GM21515 (cell line): ENCODE data around the gene MRPL16.
"Not testable (repeated sequence)": the region's sequence is repeated elsewhere in the genome, so short reads cannot be mapped to it uniquely, and the experiment has no call there.

Experiments used
- ATAC-seq: cut with Tn5 transposase; IDR thresholded peaks from one replicate; pipeline ENCODE4 v1.9.1; 2021; ENCODE audit not compliant: unreplicated experiment

The MRPL16 gene

GRCh38 chr11:59813364-59813763, 2.8 kb upstream of the MRPL16 start:
- no peak for ATAC-seq

DNA sequence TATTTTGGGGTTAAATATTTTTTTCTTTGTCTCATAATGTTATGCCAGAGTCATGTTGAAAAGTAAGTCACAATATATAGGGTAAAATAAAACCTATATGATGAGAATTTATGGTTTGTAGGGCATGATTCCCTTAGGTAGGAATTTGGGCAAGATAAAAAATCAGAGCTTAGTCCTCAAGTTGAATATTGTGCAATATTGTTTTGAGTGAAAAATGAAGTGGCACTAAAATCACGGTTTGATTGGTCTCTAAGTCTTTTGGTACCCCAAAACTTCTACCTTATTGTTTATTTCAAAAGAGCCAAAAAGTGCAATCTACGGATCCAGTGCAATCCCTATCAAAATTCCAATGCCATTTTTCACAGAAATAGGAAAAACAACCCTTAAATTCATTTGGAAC, 1.6 kb upstream of the MRPL16 start:
- ATAC-seq = no peak

DNA sequence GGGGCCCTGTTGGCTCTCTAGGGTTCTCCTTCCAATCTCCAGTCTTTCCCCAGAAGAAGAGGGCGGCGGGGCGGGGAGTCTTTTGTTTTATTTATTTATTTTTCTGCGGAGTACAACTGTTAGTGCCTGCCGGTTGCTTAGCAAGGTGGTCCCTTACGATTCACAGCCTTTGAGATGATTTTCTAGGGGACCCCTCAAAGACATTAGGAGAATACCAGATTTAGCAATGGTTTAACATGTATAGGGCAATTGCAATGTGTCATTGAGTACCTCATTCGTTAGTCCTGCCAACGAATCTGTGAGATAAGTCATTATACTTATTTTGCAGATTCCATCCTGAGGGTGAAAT, 307 bp upstream of the MRPL16 start:
- ATAC-seq = no peak

- no peak for ATAC-seq
Measured at GRCh38 chr11:59807047-59807610, 3.4 kb downstream of the MRPL16 start.

GRCh38 chr11:59804061-59804460, 6.5 kb downstream of the MRPL16 start:
- ATAC-seq = no peak

GRCh38 chr11:59802639-59803176, 7.9 kb downstream of the MRPL16 start:
- no peak for ATAC-seq

- ATAC-seq = no peak
Measured at GRCh38 chr11:59801981-59802638, 8.5 kb downstream of the MRPL16 start.

- ATAC-seq = no peak
Measured at GRCh38 chr11:59801160-59801706, 9.3 kb downstream of the MRPL16 start.

- ATAC-seq = no peak
Measured at GRCh38 chr11:59800390-59801025, 10.1 kb downstream of the MRPL16 start.

- ATAC-seq = no peak
Measured at GRCh38 chr11:59794417-59794816, 16.2 kb downstream of the MRPL16 start.

DNA sequence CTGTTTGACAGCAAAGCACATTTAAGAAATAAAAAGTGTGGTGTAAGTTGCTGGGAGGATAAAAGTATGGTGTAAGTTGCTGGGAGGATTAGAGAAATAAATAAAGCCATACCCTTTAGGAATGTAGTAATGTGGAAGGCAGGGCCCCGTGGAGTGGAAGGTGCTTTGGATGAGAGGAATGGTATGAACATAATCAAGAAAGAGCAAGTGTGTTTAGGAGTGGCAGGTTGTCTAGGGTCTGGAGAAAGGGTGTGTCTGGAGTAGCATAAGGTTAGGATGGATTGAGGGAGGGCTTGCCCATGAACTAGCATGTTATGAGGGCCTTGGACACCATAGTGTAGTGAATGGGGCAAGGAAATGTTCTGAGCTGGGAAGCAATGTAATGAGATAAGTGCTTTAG, 18.1 kb downstream of the MRPL16 start:
- ATAC-seq = no peak

DNA sequence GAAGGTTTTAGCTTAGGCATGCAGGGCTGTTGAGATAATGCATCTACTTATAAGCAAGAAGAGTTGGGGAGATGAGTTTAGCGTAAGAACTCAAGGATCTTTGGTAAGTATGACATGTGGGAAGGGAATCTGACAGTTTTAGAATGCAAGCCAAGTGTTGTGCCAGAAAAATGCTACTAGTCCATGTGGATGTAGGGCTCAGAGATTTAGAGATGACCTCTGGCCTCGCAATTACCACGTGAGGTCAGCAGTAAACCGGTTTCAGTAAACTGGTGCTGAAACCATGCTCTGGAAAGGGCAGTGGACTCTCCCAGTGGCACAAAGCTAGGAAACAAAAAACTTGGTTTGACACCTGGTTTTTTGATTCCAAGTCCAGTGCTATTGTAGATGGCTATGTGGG, 18.9 kb downstream of the MRPL16 start:
- ATAC-seq = no peak

- no peak for ATAC-seq
Measured at GRCh38 chr11:59787816-59788215, 22.8 kb downstream of the MRPL16 start.

GRCh38 chr11:59787255-59787588, 23.4 kb downstream of the MRPL16 start:
- ATAC-seq = no peak

DNA sequence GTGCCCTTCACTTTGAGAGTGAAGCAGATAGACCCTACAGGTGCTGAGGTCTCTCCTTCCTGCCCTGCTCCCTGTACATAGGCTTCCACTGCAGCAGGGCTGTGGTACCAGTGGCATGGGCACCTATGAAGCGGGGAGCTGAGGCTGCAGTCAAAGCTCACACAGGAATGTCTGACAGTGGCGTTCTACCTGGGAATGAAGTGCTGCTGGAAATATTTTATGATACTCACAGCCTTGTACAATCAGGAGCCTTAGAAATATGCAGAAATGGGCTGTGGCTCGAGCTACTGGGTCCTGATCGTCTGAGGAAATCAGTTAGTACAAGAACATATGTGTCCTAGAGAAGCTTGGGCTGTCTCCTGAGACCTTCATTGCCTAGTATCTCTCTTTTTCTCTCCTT, 24.8 kb downstream of the MRPL16 start:
- no peak for ATAC-seq

- not testable (repeated sequence) for ATAC-seq
Measured at GRCh38 chr11:59784441-59784840, 26.1 kb downstream of the MRPL16 start.

DNA sequence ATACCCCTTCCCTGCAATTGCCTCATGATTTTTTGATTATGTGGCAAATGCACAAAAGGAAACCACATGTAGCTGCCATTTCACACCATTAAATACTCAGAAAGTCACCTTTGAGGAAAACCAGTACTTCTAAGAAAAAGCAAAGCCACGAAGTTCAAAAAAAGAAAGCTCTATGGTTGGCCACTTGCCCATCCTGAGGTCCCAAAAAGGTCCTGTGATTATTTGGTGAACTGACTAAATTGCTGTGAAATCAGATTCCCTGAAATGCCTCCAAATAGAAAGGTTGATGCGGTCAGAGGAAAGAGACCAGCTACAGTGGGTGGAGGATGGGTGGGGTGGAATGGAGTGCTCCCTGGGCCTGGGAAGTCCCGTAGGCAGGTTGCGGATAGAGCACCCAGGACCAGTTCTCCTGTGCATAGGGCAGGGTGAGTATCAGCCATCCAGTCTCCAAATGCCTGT, 26.9 kb downstream of the MRPL16 start:
- ATAC-seq = no peak

DNA sequence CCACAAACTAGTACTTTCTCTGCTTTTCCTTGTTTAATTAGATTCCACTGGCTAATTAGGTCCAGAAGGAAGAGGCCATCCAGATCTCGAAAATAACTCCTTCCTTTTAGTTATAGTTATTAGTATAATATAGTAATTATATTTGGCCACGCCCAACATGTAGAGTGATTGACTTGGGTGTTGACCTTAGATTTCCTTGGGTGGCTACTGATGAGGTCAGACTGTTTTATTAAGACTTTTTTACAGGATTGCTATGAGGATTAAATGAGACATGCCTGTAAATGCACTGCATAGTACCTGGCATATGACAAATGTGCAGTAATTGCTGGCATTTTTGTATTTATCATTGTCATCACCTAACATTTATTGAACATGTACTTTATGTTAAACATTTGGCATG, 28.5 kb downstream of the MRPL16 start:
- no peak for ATAC-seq

GRCh38 chr11:59779487-59779886, 31.1 kb downstream of the MRPL16 start:
- ATAC-seq = no peak

DNA sequence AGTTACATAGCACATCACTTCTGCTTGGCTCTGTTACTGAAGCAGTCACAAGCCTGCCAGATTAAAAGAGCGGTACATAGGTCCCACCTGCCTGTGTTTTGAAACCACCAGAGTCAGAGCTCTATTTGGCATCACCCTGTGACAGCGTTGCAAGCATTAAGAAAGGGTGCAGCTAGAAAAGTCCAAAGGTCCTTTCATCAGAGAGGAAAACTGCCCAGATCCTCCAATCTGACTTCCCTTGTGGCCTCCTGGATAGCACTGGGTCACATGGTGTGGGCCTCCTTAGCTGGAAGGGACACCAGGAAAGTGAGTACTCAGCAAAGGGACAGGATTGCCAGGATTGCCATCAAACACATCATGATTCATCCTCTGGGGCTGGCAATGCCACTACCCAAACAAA, 32.5 kb downstream of the MRPL16 start:
- no peak for ATAC-seq

DNA sequence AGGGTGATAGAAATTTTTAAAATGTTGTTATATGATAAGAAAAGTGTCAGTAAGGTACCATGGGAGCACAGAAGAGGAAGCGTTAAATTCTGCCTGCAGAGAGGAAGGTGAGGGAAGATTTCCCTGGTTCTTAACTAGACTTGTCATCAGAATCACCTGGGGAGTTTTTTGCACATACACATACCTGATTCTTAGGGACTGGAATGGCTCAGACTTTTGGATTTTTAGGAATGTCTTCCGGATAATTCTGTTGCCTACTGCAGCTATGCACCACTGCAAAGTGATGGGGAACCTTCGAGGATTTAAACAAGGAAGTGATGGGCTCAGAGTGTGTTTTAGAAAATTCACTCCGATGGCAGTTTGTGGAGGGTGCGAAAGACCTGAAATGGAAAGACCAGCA, 33.5 kb downstream of the MRPL16 start:
- no peak for ATAC-seq
